Gastroesophageal sphincter (tissue), 4 donors: Measurements from ENCODE around the gene HOPX. TPM values are rescaled to one million over a fixed set of nuclear protein-coding genes. Genes with fewer than 3 reads are reported as not detected.

Experiments used
- ATAC-seq: fragments of 150-250 bp; one replicate; pipeline ENCODE4 v1.9.1; 2016; ENCODE audit warnings: mild to moderate bottlenecking, moderate library complexity
- H3K27ac ChIP-seq, 4 donors: fragments of 200-600 bp; sonication (generic) in 3 of 4; 1 replicate in 3 of 4; 2 replicates in 1 of 4; pipeline ENCODE4 v1.5.1; 2016 to 2019
- H3K27me3 ChIP-seq: fragments of 200-600 bp; sonication (generic); one replicate; pipeline ENCODE4 v1.5.1; 2019
- H3K36me3 ChIP-seq, 2 donors: fragments of 200-600 bp; sonication (generic); one replicate each; pipeline ENCODE4 v1.5.1; 2019; ENCODE audit warnings: control low read depth in 1 of 2
- H3K4me1 ChIP-seq, 3 donors: fragments of 200-600 bp; sonication (generic); 1 replicate in 2 of 3; 2 replicates in 1 of 3; pipeline ENCODE4 v1.5.1; 2016 to 2019; ENCODE audit warnings: control low read depth in 2 of 3
- H3K4me3 ChIP-seq, 2 donors: fragments of 200-600 bp; sonication (generic); one replicate each; pipeline ENCODE4 v1.5.1; 2019; ENCODE audit warnings: mild to moderate bottlenecking in 1 of 2, moderate library complexity in 1 of 2
- H3K9me3 ChIP-seq, 3 donors: fragments of 200-600 bp; sonication (generic); one replicate each; pipeline ENCODE4 v1.5.1; 2017 to 2019; ENCODE audit warnings: control low read depth in 2 of 3
- EP300 ChIP-seq: sonication (generic); formaldehyde crosslinking; IDR thresholded peaks from one replicate; pipeline ENCODE4 v1.6.1; 2017; ENCODE audit warnings: antibody characterized with exemption, mild to moderate bottlenecking
- POLR2A ChIP-seq, 2 donors: fragments of 450-650 bp; IDR thresholded peaks; one replicate each; pipeline ENCODE4 v1.6.1; 2017; ENCODE audit warnings: antibody characterized with exemption in 2 of 2, mild to moderate bottlenecking in 2 of 2, moderate library complexity in 1 of 2
- POLR2AphosphoS5 ChIP-seq: sonication (generic); formaldehyde crosslinking; IDR thresholded peaks from one replicate; pipeline ENCODE4 v1.6.1; 2017; ENCODE audit warnings: antibody characterized with exemption
- WGBS, 2 donors: methylation state at CpG; one replicate each; pipeline ENCODE4 v1.1.5; 2018; ENCODE audit warnings: low coverage in 1 of 2; 5-methylcytosine and 5-hydroxymethylcytosine counted together
- total RNA-seq, 4 donors: library from RNA; depleted of rRNA; stranded (reverse); fragments of >200 nt; gene quantifications; one replicate each; pipeline ENCODE4 v1.1.0, GENCODE V29; 2016
- TF ChIP-seq, protein P1 (sequence below), 4 experiments: fragments of 200-600 bp in 2 of 4; fragments of 450-650 bp in 2 of 4; sonication (generic) in 1 of 4; IDR thresholded peaks; one replicate each; pipeline ENCODE4 v1.5.1; 2017 to 2019; ENCODE audit warnings: antibody characterized with exemption in 4 of 4, mild to moderate bottlenecking in 2 of 4, moderate library complexity in 2 of 4

Gene HOPX
- total RNA-seq, 4 donors from 2014 or later = 2.7 to 31.7 (median 6.6) TPM

- Histone ChIP-seq H3K4me1 (peaks cover 0 to 30% (median 0%) of the 10 kb centered on the region in 3 donors), H3K27me3 (peaks cover 68% of the 10 kb centered on the region), H3K4me3 (no peak overlapping the region), H3K27ac (no peak overlapping the region), H3K36me3 (no peaks in the 10 kb centered on the region), H3K9me3 (no peaks in the 10 kb centered on the region)
- ATAC-seq = no peak
- 83 to 95% methylated on average over 4 of the region's 4 CpGs for WGBS, 2 donors
- TF ChIP-seq, protein P1, sequence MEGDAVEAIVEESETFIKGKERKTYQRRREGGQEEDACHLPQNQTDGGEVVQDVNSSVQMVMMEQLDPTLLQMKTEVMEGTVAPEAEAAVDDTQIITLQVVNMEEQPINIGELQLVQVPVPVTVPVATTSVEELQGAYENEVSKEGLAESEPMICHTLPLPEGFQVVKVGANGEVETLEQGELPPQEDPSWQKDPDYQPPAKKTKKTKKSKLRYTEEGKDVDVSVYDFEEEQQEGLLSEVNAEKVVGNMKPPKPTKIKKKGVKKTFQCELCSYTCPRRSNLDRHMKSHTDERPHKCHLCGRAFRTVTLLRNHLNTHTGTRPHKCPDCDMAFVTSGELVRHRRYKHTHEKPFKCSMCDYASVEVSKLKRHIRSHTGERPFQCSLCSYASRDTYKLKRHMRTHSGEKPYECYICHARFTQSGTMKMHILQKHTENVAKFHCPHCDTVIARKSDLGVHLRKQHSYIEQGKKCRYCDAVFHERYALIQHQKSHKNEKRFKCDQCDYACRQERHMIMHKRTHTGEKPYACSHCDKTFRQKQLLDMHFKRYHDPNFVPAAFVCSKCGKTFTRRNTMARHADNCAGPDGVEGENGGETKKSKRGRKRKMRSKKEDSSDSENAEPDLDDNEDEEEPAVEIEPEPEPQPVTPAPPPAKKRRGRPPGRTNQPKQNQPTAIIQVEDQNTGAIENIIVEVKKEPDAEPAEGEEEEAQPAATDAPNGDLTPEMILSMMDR (IDR thresholded peaks at IDR 0.05) = no peak
- TF ChIP-seq POLR2AphosphoS5 (no peak), POLR2A (IDR thresholded peaks at IDR 0.05) (no peak)
These were observed 23.3 kb downstream of the HOPX start for GRCh38 chr4:56657818-56658217.

DNA sequence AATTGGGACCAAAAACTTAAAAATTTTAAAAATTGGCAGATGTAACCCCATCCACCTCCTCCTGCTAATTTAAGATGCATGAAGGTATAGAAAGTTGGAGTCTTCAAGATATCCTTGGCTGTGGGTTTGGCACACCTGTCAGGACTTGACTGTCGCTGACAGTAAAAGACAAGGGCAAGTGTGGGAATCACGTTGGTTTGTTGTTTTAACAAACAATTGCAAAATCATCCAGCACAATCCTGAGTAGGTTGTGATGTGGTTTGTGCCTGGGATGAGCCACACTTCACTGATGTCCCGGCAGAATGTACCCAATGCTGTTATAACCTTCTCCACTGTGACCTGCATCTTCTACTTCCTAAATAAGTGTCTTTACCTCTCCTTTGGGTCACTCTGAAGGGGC lies 24.0 kb downstream of the HOPX start:
- H3K27ac ChIP-seq = no peak overlapping the region
- no peak overlapping the region for H3K4me3 ChIP-seq
- ATAC-seq = no peak
- H3K27me3 ChIP-seq = peaks cover 68% of the 10 kb centered on the region
- no peaks in the 10 kb centered on the region for H3K9me3 ChIP-seq
- TF ChIP-seq POLR2A (IDR thresholded peaks at IDR 0.05) = no peak
- TF ChIP-seq, protein P1 (IDR thresholded peaks at IDR 0.05) = no peak
- no peak for TF ChIP-seq EP300
- no peak for TF ChIP-seq POLR2AphosphoS5
- 79% methylated on average over 3 of the region's 3 CpGs for WGBS, 2 donors
- H3K36me3 ChIP-seq = no peaks in the 10 kb centered on the region
- H3K4me1 ChIP-seq = peaks cover 0 to 30% (median 0%) of the 10 kb centered on the region in 3 donors

DNA sequence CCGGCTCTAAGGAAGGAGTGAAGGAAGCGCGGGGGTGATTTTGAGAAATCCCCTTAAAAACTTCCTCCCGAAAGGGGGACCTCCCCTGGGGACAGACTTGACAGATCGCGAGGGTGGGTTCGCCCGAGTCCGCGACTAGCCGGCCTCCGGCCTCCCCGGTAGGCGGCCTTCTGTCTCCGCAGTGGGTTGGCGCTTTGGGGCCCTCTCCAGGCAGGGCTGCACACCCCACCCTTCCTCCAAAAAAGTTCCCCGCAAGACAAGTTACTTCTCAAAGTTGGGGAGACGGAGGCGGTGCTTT lies 24.8 kb downstream of the HOPX start:
- peak overlapping the region in 1 of 4 donors; percentile 75 for H3K27ac ChIP-seq
- peak overlapping the region; percentile 38 to 52 for H3K4me3 ChIP-seq
- H3K36me3 ChIP-seq = no peaks in the 10 kb centered on the region
- no peak for ATAC-seq
- 5% methylated on average over 4 of the region's 19 CpGs; no CpG with 5 or more reads in 1 of the 2 donors for WGBS, 2 donors
- peaks cover 0 to 30% (median 0%) of the 10 kb centered on the region in 3 donors for H3K4me1 ChIP-seq
- H3K27me3 ChIP-seq = peaks cover 68% of the 10 kb centered on the region
- H3K9me3 ChIP-seq = no peaks in the 10 kb centered on the region
- TF ChIP-seq, protein P1 (IDR thresholded peaks at IDR 0.05) = no peak

DNA sequence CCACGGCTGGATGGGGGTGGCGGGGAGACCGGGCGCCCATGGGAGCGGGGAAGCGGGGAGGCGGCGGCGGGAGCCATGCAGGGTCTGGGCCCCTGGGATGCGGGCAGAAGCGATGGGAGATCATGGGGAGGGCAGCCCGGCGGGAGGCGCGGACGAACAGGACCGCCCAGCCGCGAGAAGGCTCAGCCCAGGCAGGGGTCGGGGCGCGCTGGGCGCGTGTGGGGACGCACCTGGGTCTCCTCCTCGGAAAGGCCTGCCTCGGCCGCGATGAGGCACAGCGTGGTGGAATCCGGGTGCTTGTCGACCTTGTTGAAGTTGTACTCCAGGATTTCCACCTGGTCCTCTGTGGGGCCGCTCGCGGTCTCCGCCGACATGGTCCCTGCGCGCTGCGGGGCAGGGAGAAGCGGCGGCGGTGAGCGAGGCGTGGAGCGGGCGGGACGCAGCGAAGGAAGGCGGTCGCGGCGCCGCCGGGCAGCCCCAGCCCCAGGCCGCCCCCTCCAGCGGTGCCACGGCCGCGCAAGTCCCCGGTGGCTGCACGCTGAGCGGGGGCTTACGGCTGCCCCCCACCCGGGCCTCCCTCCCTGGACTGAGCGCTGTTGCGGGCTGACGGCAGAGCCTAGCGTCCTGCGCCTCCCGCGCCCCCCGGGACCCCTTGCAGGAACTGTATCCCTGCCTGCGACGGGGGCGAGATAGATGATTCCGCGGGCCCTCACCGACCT lies 25.3 kb downstream of the HOPX start:
- Histone ChIP-seq H3K27ac (peak overlapping the region in 1 of 4 donors; percentile 75), H3K4me3 (peak overlapping the region; percentile 38 to 52), H3K36me3 (no peaks in the 10 kb centered on the region), H3K4me1 (peaks cover 0 to 30% (median 0%) of the 10 kb centered on the region in 3 donors), H3K27me3 (peaks cover 66% of the 10 kb centered on the region), H3K9me3 (no peaks in the 10 kb centered on the region)
- ATAC-seq = peak; percentile 23
- TF ChIP-seq POLR2A (IDR thresholded peaks at IDR 0.05) (no peak), POLR2AphosphoS5 (no peak), EP300 (no peak)
- TF ChIP-seq, protein P1 (IDR thresholded peaks at IDR 0.05) = no peak
- WGBS, 2 donors = 0% methylated on average over 6 of the region's 79 CpGs; no CpG with 5 or more reads in 1 of the 2 donors

GRCh38 chr4:56655209-56655626 lies 25.9 kb downstream of the HOPX start:
- Histone ChIP-seq H3K27me3 (peaks cover 66% of the 10 kb centered on the region), H3K4me3 (peak overlapping the region; percentile 38 to 52), H3K9me3 (no peaks in the 10 kb centered on the region), H3K27ac (peak overlapping the region in 1 of 4 donors; percentile 75), H3K36me3 (no peaks in the 10 kb centered on the region), H3K4me1 (peaks cover 0 to 30% (median 0%) of the 10 kb centered on the region in 3 donors)
- ATAC-seq = peak; percentile 17
- WGBS, 2 donors = 1% methylated on average over 17 of the region's 28 CpGs; no CpG with 5 or more reads in 1 of the 2 donors
- TF ChIP-seq, protein P1 (IDR thresholded peaks at IDR 0.05) = no peak
- TF ChIP-seq EP300 = no peak
